K562 (cell line): ENCODE data around the gene MMEL1. TPM values are rescaled to one million over a fixed set of nuclear protein-coding genes. Genes with fewer than 3 reads are reported as not detected.

Experiments
- ATF3 ChIP-seq, 2 experiments: fragments of 450-650 bp in 1 of 2; sonication (generic) in 1 of 2; formaldehyde crosslinking in 1 of 2; IDR thresholded peaks in 1 of 2; conservative IDR thresholded peaks in 1 of 2; 2 replicates each; pipeline versions ENCODE4 v1.6.1 to v1.8.1; 2016 to 2023; ENCODE audit warnings: mild to moderate bottlenecking in 2 of 2, moderate library complexity in 2 of 2, inconsistent platforms in 1 of 2, missing genetic modification reagents in 1 of 2
- BACH1 ChIP-seq: fragments of 200-800 bp; sonication (Bioruptor generic); IDR thresholded peaks from 2 replicates; pipeline ENCODE4 v1.6.1; 2016; ENCODE audit warnings: missing genetic modification characterization, missing compliant biosample characterization
- C11orf30 ChIP-seq: fragments of 450-650 bp; IDR thresholded peaks from 2 replicates; pipeline ENCODE4 v1.6.1; 2016; ENCODE audit warnings: low read depth, mild to moderate bottlenecking
- CAMTA2 ChIP-seq: fragments of 250-450 bp; sonication (Bioruptor Pico); conservative IDR thresholded peaks from 2 replicates; pipeline ENCODE4 v1.5.1; 2022
- CBX5 ChIP-seq: IDR thresholded peaks from 2 replicates; pipeline ENCODE4 v1.6.1; 2014; ENCODE audit warnings: low read depth, borderline replicate concordance
- CREB1 ChIP-seq, 2 experiments: sonication (generic) in 1 of 2; formaldehyde crosslinking in 1 of 2; IDR thresholded peaks; 2 replicates each; pipeline versions ENCODE4 v1.6.1 to v1.8.0; 2012 to 2022; ENCODE audit warnings: inconsistent platforms in 1 of 2, mild to moderate bottlenecking in 1 of 2, missing genetic modification reagents in 1 of 2, moderate library complexity in 1 of 2
- CREBBP ChIP-seq: IDR thresholded peaks from one replicate; pipeline ENCODE4 v1.6.1; 2012; ENCODE audit warnings: low read depth, mild to moderate bottlenecking, control low read depth, inconsistent platforms, low read length
- DDX20 ChIP-seq: fragments of 450-650 bp; IDR thresholded peaks from 2 replicates; pipeline ENCODE4 v1.6.1; 2016; ENCODE audit warnings: missing genetic modification characterization, low read depth, mild to moderate bottlenecking, missing compliant biosample characterization, moderate library complexity
- DNMT1 ChIP-seq: fragments of 450-650 bp; IDR thresholded peaks from 2 replicates; pipeline ENCODE4 v1.6.1; 2016; ENCODE audit warnings: antibody characterized with exemption, mild to moderate bottlenecking
- DPF2 ChIP-seq: fragments of 450-650 bp; IDR thresholded peaks from 2 replicates; pipeline ENCODE4 v1.6.1; 2016
- E4F1 ChIP-seq: fragments of 250-450 bp; sonication (Bioruptor Pico); IDR thresholded peaks from 2 replicates; pipeline ENCODE4 v1.5.0; 2021; ENCODE audit warnings: mild to moderate bottlenecking, borderline replicate concordance
- FOXJ2 ChIP-seq: fragments of 200-800 bp; sonication (Bioruptor generic); IDR thresholded peaks from 2 replicates; pipeline ENCODE4 v1.6.1; 2016; ENCODE audit warnings: missing genetic modification characterization, missing compliant biosample characterization
- GABPB1 ChIP-seq: sonication (generic); formaldehyde crosslinking; IDR thresholded peaks from 2 replicates; pipeline ENCODE4 v1.8.0; 2022; ENCODE audit warnings: mild to moderate bottlenecking, missing genetic modification reagents
- HDAC3 ChIP-seq: fragments of 450-650 bp; IDR thresholded peaks from 2 replicates; pipeline ENCODE4 v1.6.1; 2018; ENCODE audit warnings: borderline replicate concordance, mild to moderate bottlenecking, moderate library complexity; ENCODE audit not compliant: partially characterized antibody
- HDGF ChIP-seq: fragments of 450-650 bp; IDR thresholded peaks from 2 replicates; pipeline ENCODE4 v1.6.1; 2016
- MCM3 ChIP-seq: fragments of 450-650 bp; IDR thresholded peaks from 2 replicates; pipeline ENCODE4 v1.6.1; 2016
- MTA1 ChIP-seq: fragments of 450-650 bp; IDR thresholded peaks from 2 replicates; pipeline ENCODE4 v1.6.1; 2017; ENCODE audit warnings: borderline replicate concordance
- MYC ChIP-seq, 2 experiments: fragments of 250-450 bp in 1 of 2; sonication (Bioruptor Pico) in 1 of 2; IDR thresholded peaks; 2 replicates each; pipeline versions ENCODE4 v1.5.1 to v1.6.1; 2012 to 2021; ENCODE audit warnings: low read depth in 2 of 2, borderline replicate concordance in 1 of 2, improper control_type of control experiment in 1 of 2, low read length in 1 of 2, mild to moderate bottlenecking in 1 of 2, moderate library complexity in 1 of 2
- RBBP5 ChIP-seq: fragments of 200-600 bp; sonication (generic); IDR thresholded peaks from 2 replicates; pipeline ENCODE4 v1.6.1; 2012; ENCODE audit warnings: borderline replicate concordance, mild to moderate bottlenecking, low read length, control low read depth, inconsistent platforms; ENCODE audit not compliant: insufficient read depth, poor library complexity, severe bottlenecking
- RBM39 ChIP-seq: fragments of 200-400 bp; formaldehyde crosslinking; optimal IDR thresholded peaks from 2 replicates; pipeline ENCODE3; 2018; ENCODE audit warnings: low read depth, low read length
- RUNX1 ChIP-seq: sonication (generic); IDR thresholded peaks from 2 replicates; pipeline ENCODE4 v1.6.1; 2016; ENCODE audit warnings: antibody characterized with exemption, low read depth
- TCF3 ChIP-seq: sonication (generic); formaldehyde crosslinking; IDR thresholded peaks from 2 replicates; pipeline ENCODE4 v1.4.0; 2020; ENCODE audit warnings: mild to moderate bottlenecking, missing genetic modification reagents
- ZBTB9 ChIP-seq: fragments of 450-650 bp; formaldehyde crosslinking; IDR thresholded peaks from 2 replicates; pipeline ENCODE4 v1.4.0; 2020; ENCODE audit warnings: mild to moderate bottlenecking, moderate library complexity
- ZFP1 ChIP-seq: fragments of 450-650 bp; formaldehyde crosslinking; IDR thresholded peaks from 2 replicates; pipeline ENCODE4 v1.4.0; 2020; ENCODE audit warnings: mild to moderate bottlenecking, mixed read lengths
- ZNF12 ChIP-seq: sonication (generic); formaldehyde crosslinking; IDR thresholded peaks from 2 replicates; pipeline ENCODE4 v1.4.0; 2020; ENCODE audit warnings: mild to moderate bottlenecking, missing genetic modification reagents
- ZNF232 ChIP-seq: sonication (generic); formaldehyde crosslinking; IDR thresholded peaks from 2 replicates; pipeline ENCODE4 v1.8.0; 2022; ENCODE audit warnings: mild to moderate bottlenecking, missing genetic modification reagents
- polyA plus RNA-seq, 8 experiments: library from polyadenylated mRNA; depleted of rRNA in 4 of 8; stranded (reverse) in 5 of 8; unstranded in 3 of 8; fragments of >200 nt; fragmentation: Nextera tagmentation in 2 of 8; fragmentation: Illumina TruSeq in 1 of 8; extraction: Ambion mirVana in 2 of 8; extraction: Trizol in 1 of 8; gene quantifications; 2 replicates each; pipeline versions ENCODE4 v1.2.1 to v1.2.3, GENCODE V29; 2011 to 2014; ENCODE audit warnings: inconsistent platforms in 1 of 8, missing spikeins in 1 of 8
- total RNA-seq, 7 experiments: library from RNA; depleted of rRNA in 6 of 7; stranded (reverse); fragments of >200 nt in 6 of 7; fragmentation: Illumina TruSeq in 2 of 7; extraction: Trizol in 2 of 7; gene quantifications; 2 replicates each; pipeline versions ENCODE4 v1.2.1 to v1.2.3, GENCODE V29; 2011 to 2021; ENCODE audit warnings: low replicate concordance in 1 of 7

MMEL1 gene
- total and polyA plus RNA-seq, 9 of the 15 experiments (the other 6 are each of a cell fraction or from before 2014, with no cell fraction given) = not detected

GRCh38 chr1:2541619-2542245 lies 91.1 kb downstream of the MMEL1 start (continued):
- TF ChIP-seq MCM3 (no peak), CREBBP (no peak), DNMT1 (no peak), RBBP5 (no peak), DPF2 (peak; percentile 65), RBM39 (no peak), E4F1 (CRISPR knock-in tag) (no peak), CBX5 (no peak), BACH1 (no peak), ATF3 (IDR thresholded peaks at IDR 0.05) (no peak), ATF3 (CRISPR knock-in tag; conservative IDR thresholded peaks at IDR 0.05) (no peak), GABPB1 (no peak), ZFP1 (CRISPR knock-in tag) (no peak), ZBTB9 (CRISPR knock-in tag) (peak; percentile 92), MTA1 (no peak), RUNX1 (no peak), HDAC3 (no peak), HDGF (peak; percentile 87; the same call in 1 of the 2 replicates), CREB1 (IDR thresholded peaks at IDR 0.05) (no peak), CREB1 (CRISPR knock-in tag; IDR thresholded peaks at IDR 0.05) (peak; percentile 33; the same call in 1 of the 2 replicates), DDX20 (tag) (no peak), FOXJ2 (tag) (no peak), TCF3 (CRISPR knock-in tag) (no peak), CAMTA2 (no peak), ZNF12 (no peak), MYC (IDR thresholded peaks at IDR 0.05; ENCODE audit: low read depth, low read length) (peak; percentile 98), MYC (CRISPR knock-in tag; IDR thresholded peaks at IDR 0.05; ENCODE audit: borderline replicate concordance, low read depth) (peak; percentile 90; the same call in 1 of the 2 replicates), ZNF232 (CRISPR knock-in tag) (no peak), C11orf30 (no peak)
